Lung (tissue), 12 donors: ENCODE data around the gene MUC20. TPM values are rescaled to one million over a fixed set of nuclear protein-coding genes. Genes with fewer than 3 reads are reported as not detected.
"Not testable (repeated sequence)": the region's sequence is repeated elsewhere in the genome, so short reads cannot be mapped to it uniquely, and the experiment has no call there.

Source experiments
- ATAC-seq: fragments of 200-7000 bp; cut with Tn5 transposase; one replicate; pipeline ENCODE4 v1.9.1; 2020; ENCODE audit warnings: moderate number of reproducible peaks; ENCODE audit not compliant: insufficient read depth, low FRiP score
- DNase-seq, 3 donors: peaks; one replicate each; pipeline ENCODE4 v3.0.0-alpha.2; 2013 to 2017
- H3K27ac ChIP-seq, 2 donors: one replicate each; pipeline ENCODE4 v1.5.1; 2013; ENCODE audit warnings: mild to moderate bottlenecking in 2 of 2, moderate library complexity in 2 of 2, control low read depth in 1 of 2, inconsistent platforms in 1 of 2, low read depth in 1 of 2, low read length in 1 of 2
- H3K27me3 ChIP-seq, 3 donors: one replicate each; pipeline ENCODE4 v1.5.1; 2013; ENCODE audit warnings: low read length in 2 of 3; ENCODE audit not compliant: control insufficient read depth in 3 of 3, insufficient read depth in 3 of 3
- H3K36me3 ChIP-seq, 4 donors: one replicate each; pipeline ENCODE4 v1.5.1; 2013; ENCODE audit warnings: low read length in 4 of 4, mild to moderate bottlenecking in 1 of 4, moderate library complexity in 1 of 4; ENCODE audit not compliant: control insufficient read depth in 4 of 4, insufficient read depth in 4 of 4
- H3K4me1 ChIP-seq, 5 donors: one replicate each; pipeline ENCODE4 v1.5.1; 2013; ENCODE audit warnings: low read length in 5 of 5, mild to moderate bottlenecking in 2 of 5, moderate library complexity in 1 of 5; ENCODE audit not compliant: control insufficient read depth in 5 of 5, insufficient read depth in 5 of 5
- H3K4me3 ChIP-seq: one replicate; pipeline ENCODE4 v1.5.1; 2013; ENCODE audit warnings: mild to moderate bottlenecking, control low read depth, moderate library complexity
- H3K9ac ChIP-seq, 2 donors: one replicate each; pipeline ENCODE4 v1.5.1; 2013; ENCODE audit warnings: low read length in 2 of 2, control low read depth in 1 of 2; ENCODE audit not compliant: insufficient read depth in 1 of 2
- H3K9me3 ChIP-seq, 4 donors: one replicate each; pipeline ENCODE4 v1.5.1; 2013; ENCODE audit warnings: low read length in 3 of 4, mild to moderate bottlenecking in 1 of 4, moderate library complexity in 1 of 4; ENCODE audit not compliant: control insufficient read depth in 4 of 4, insufficient read depth in 3 of 4
- WGBS, 2 donors: extraction: QIAGEN DNeasy Blood & Tissue Kit; methylation state at CpG; one replicate each; pipeline ENCODE4 v1.1.7; 2013; 5-methylcytosine and 5-hydroxymethylcytosine counted together
- polyA plus RNA-seq, 2 donors: library from polyadenylated mRNA; stranded (reverse); fragments of 200-250 nt; gene quantifications; one replicate each; pipeline ENCODE4 v1.2.1, GENCODE V29; 2013
- total RNA-seq, 2 donors: library from RNA; depleted of rRNA in 1 of 2; stranded (reverse); fragments of >200 nt in 1 of 2; gene quantifications; one replicate each; pipeline ENCODE4 v1.2.1, GENCODE V29; 2014 to 2021
- TF ChIP-seq, protein P1 (sequence below): IDR thresholded peaks from 2 replicates; pipeline ENCODE4 v1.5.1; 2012; ENCODE audit warnings: mild to moderate bottlenecking; ENCODE audit errors: control extremely low read depth, extremely low read depth
- donor health status: control.
- donor health status: control.
- donor health status: Bipolar disorder and iron deficiency.
- donor health status: healthy.
- donor health status: DM: yes; HTN: yes; CAD: no.

The MUC20 gene
- total and polyA plus RNA-seq, 4 donors, result 11.0 to 23.9 (median 18.2) TPM

GRCh38 chr3:195709676-195710085 lies 11.1 kb upstream of the MUC20 start:
- TF ChIP-seq, protein P1, sequence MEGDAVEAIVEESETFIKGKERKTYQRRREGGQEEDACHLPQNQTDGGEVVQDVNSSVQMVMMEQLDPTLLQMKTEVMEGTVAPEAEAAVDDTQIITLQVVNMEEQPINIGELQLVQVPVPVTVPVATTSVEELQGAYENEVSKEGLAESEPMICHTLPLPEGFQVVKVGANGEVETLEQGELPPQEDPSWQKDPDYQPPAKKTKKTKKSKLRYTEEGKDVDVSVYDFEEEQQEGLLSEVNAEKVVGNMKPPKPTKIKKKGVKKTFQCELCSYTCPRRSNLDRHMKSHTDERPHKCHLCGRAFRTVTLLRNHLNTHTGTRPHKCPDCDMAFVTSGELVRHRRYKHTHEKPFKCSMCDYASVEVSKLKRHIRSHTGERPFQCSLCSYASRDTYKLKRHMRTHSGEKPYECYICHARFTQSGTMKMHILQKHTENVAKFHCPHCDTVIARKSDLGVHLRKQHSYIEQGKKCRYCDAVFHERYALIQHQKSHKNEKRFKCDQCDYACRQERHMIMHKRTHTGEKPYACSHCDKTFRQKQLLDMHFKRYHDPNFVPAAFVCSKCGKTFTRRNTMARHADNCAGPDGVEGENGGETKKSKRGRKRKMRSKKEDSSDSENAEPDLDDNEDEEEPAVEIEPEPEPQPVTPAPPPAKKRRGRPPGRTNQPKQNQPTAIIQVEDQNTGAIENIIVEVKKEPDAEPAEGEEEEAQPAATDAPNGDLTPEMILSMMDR, result no peak
- no peak for DNase-seq

GRCh38 chr3:195710126-195710905 lies 10.5 kb upstream of the MUC20 start:
- not testable (repeated sequence) for H3K27ac ChIP-seq, H3K27me3 ChIP-seq, H3K4me1 ChIP-seq, DNase-seq, ATAC-seq, H3K9ac ChIP-seq, H3K4me3 ChIP-seq, H3K9me3 ChIP-seq
- WGBS, 2 donors, result 63 to 65% methylated on average over 6 of the region's 6 CpGs
- peaks cover 0 to 30% (median 7%) of the 10 kb centered on the region in 4 donors for H3K36me3 ChIP-seq

More at GRCh38 chr3:195709676-195710085, 11.1 kb upstream of the MUC20 start:
- H3K9ac ChIP-seq, result no peak overlapping the region
- H3K27me3 ChIP-seq, result no peaks in the 10 kb centered on the region
- no peak overlapping the region for H3K27ac ChIP-seq
- no peak overlapping the region for H3K4me3 ChIP-seq
- ATAC-seq, result no peak
- H3K4me1 ChIP-seq, result no peaks in the 10 kb centered on the region
- H3K36me3 ChIP-seq, result peaks cover 0 to 29% (median 4%) of the 10 kb centered on the region in 4 donors
- 96 to 100% methylated on average over 6 of the region's 6 CpGs for WGBS, 2 donors
- H3K9me3 ChIP-seq, result peaks cover 0 to 2% (median 0%) of the 10 kb centered on the region in 4 donors

GRCh38 chr3:195711091-195711812 lies 9.5 kb upstream of the MUC20 start:
- H3K27me3 ChIP-seq, ATAC-seq, H3K4me3 ChIP-seq, H3K9ac ChIP-seq, H3K27ac ChIP-seq, H3K9me3 ChIP-seq, H3K4me1 ChIP-seq, DNase-seq: not testable (repeated sequence)
- 51 to 56% methylated on average over 2 of the region's 2 CpGs for WGBS, 2 donors
- peaks cover 0 to 30% (median 7%) of the 10 kb centered on the region in 4 donors for H3K36me3 ChIP-seq

- Histone ChIP-seq H3K4me1 (no peaks in the 10 kb centered on the region), H3K4me3 (no peak overlapping the region), H3K9me3 (peaks cover 0 to 2% (median 0%) of the 10 kb centered on the region in 4 donors), H3K36me3 (peaks cover 0 to 30% (median 7%) of the 10 kb centered on the region in 4 donors), H3K27ac (no peak overlapping the region), H3K9ac (no peak overlapping the region), H3K27me3 (no peaks in the 10 kb centered on the region)
- no peak for DNase-seq
- TF ChIP-seq, protein P1, result no peak
- no peak for ATAC-seq
- WGBS, 2 donors, result 89% methylated on average over 12 of the region's 12 CpGs
These were observed 8.8 kb upstream of the MUC20 start for GRCh38 chr3:195711813-195712534.

DNA sequence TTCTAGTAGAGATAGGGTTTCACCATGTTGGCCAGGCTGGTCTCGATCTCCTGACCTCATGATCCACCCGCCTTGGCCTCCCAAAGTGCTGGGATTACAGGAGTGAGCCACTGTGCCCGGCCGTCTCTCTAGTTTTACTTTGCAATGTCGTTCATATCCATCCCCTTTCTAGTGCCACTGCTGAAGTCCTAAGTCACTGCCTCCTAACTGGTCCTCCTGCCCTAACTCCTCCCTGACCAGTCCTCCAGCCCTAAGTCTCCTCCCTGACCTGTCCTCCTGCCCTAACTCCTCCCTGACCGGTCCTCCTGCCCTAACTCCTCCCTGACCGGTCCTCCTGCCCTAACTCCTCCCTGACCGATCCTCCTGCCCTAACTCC lies 8.3 kb upstream of the MUC20 start:
- not testable (repeated sequence) for H3K9ac ChIP-seq, H3K9me3 ChIP-seq, H3K4me3 ChIP-seq, H3K27ac ChIP-seq, DNase-seq, H3K4me1 ChIP-seq, ATAC-seq, H3K27me3 ChIP-seq
- 70 to 73% methylated on average over 8 of the region's 8 CpGs for WGBS, 2 donors
- peaks cover 0 to 30% (median 7%) of the 10 kb centered on the region in 4 donors for H3K36me3 ChIP-seq

DNA sequence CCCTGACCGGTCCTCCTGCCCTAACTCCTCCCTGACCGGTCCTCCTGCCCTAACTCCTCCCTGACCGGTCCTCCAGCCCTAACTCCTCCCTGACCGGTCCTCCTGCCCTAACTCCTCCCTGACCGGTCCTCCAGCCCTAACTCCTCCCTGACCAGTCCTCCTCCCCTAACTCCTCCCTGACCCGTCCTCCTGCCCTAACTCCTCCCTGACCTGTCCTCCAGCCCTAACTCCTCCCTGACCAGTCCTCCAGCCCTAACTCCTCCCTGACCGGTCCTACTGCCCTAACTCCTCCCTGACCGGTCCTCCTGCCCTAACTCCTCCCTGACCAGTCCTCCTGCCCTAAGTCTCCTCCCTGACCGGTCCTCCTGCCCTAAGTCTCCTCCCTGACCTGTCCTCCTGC lies 7.6 kb upstream of the MUC20 start:
- not testable (repeated sequence) for H3K27me3 ChIP-seq, DNase-seq, H3K4me1 ChIP-seq, H3K27ac ChIP-seq, ATAC-seq, H3K9me3 ChIP-seq, H3K4me3 ChIP-seq, H3K9ac ChIP-seq
- H3K36me3 ChIP-seq, result peaks cover 0 to 29% (median 7%) of the 10 kb centered on the region in 4 donors
- WGBS, 2 donors, result 34 to 35% methylated on average over 8 of the region's 9 CpGs
